ENCODE results near the gene FTCDNL1. TPM values are rescaled to one million over a fixed set of nuclear protein-coding genes. Genes with fewer than 3 reads are reported as not detected.

Gene FTCDNL1
- total RNA-seq, 1 experiment from 2014 or later = 0.99 TPM

DNA sequence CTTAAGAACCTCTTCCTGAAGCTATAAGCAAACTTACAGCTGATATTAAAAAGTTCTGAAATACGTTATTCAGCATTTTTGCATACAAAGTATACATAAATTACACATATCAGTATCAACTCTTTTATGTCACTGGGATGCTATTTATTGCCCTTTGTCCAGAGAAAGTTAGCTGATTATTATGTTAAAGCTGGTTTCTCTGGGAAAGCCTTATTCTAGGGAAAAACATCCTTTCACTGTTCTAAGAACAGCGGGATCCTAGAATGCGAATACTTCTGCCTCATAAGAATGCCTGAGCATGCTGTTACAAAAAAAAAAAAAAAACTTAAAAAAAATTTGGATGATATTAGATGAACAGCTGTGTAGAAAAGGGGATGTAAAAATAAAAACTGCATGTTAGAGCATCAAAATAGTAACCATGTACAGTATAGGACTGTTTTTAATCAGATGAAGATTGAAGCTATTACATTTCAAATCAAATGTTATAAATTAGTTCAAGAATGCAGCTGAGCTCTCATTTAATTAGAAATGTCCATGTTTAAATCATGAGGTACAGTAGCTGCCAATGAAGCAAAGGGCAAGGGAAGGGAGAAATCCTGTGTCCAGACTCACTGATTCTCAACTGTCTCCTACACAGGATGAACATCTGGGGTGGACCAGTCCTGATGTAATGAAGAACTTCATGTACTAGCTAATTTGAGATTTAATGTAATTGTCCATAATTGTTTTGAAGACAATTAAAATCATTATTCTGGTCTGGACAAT, 8.2 kb downstream of the FTCDNL1 start:
- DNase-seq (ENCODE audit: low read depth) = no peak

DNA sequence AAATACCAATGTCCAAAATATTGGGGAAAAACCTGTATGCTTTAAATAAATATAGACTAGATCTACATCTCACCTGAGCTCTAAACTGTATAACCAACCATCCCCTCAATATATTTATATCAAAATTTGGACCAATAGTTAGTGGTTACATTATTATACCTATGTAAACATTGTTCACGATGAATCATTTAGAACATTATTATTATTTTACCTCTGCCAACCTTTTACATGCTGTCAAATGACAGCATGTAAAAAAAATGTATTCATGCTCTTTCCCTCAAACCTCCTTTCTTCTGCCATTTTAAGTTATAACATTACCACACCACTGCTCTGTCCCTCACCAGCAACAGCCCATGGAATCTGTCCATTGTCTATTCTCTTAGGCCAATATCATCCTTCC, 9.6 kb downstream of the FTCDNL1 start:
- no peak for DNase-seq (ENCODE audit: low read depth)

DNA sequence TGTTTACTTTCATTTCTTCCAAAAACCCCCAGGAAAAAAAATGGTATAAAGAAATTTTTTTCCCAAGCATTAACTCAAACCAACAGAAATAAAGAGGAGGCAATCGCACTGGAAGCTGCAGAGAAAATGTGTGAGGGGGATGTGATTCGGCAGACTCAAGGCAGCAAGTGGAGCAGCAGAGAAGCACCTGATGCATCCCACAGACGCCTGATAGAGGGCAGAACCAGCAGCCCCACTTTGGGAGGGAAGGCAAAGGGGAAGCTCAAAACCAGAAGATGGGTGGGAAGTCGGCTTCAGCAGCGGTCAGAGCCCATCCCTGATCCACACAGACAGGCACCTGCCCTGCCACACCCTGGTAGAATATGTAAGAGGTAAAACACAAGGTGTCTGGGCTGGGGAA, 12.6 kb downstream of the FTCDNL1 start:
- no peak for DNase-seq (ENCODE audit: low read depth)

DNA sequence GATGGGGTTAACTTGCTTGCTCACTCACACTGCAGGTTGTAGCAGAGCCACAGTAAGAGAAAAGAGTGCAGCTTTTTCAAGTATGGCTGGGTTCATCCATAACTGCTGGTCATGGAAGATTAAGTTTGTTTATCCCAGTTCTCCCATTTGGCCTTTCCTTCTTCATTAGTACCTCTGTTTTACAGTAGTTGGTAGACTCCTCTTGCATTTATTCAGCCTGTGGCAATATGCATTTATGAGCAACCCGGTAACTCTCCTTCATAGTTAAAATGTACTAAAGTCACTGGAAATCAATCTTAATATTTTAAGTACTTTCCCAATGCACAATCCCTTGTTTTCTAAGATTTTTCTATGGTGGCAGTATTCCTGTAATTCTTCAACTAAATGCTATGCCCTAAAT, 14.0 kb downstream of the FTCDNL1 start:
- no peak for DNase-seq (ENCODE audit: low read depth)

DNA sequence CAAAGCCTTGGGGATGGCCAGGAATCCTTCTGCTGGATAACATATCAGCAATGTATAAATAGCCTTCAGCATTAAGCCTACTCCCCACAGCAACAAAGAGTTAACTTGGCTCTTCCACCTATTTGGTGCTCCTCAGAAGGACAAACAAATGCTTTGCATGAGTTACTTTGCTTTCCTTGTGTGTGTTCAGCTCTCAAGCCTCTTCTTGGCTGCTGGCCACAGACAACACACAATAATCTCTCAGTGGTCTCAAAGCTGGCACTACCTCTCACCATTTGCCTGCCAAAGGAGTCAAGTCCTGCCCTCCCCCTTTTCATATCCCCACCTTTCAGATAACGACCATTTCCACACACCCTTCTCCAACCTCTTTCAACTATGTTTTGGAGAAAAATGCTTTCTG, 17.5 kb downstream of the FTCDNL1 start:
- no peak for DNase-seq (ENCODE audit: low read depth)

DNA sequence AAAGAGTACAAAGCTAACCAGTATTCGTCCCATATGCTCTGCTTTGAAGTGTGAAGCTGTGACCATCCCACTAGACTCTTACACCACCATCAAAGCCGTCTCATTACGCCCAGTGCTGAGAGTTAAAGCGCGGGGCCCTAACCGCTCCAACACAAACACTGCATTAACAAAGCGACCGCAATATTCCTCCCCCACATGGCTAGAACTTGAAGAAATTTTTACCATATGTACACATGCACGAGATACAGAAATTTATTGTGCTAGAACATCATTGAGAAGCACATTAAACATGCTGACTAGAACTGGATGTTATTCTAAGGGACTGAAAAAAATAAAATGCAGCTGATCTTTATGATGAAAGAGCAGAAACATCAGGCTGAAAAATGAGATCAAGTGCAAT, 20.5 kb downstream of the FTCDNL1 start:
- DNase-seq (ENCODE audit: low read depth) = no peak

DNA sequence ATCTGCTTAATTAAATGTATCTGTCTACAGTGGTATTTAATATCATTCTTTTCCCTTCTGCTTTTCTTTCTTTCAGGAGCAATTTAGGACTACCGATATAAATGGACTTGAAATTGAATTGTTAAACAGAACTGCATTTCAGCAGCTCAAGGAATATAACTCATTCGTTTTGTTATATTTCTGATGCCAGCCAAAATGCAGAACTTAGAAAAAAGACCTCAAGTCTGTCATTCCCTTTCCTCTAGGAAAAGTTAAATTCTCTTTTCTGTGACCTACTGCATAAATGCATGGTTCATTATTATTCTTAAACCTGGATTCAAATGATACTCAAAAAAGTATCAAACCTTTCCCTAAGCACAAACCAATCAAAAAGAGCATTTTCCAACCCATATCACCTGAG, 21.4 kb downstream of the FTCDNL1 start:
- DNase-seq (ENCODE audit: low read depth) = no peak

DNA sequence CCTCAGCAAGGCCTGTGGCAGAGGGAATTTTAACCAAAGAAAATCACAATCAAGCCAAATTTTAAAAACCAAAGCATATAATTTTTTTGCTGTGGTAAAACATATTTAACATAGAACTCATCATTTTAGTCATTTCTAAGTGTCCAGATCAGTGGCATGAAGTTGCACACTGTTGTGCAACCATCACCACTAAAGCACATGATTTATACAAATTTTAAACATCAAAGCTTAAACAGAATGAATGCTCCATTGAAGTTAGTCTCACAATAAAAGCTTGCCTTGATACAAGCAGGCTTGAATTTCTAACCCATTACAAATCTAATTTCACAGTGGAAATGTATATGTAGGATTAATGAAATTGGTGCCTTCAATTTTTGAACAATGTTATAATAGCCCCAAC, 31.2 kb downstream of the FTCDNL1 start:
- DNase-seq (ENCODE audit: low read depth) = no peak

DNA sequence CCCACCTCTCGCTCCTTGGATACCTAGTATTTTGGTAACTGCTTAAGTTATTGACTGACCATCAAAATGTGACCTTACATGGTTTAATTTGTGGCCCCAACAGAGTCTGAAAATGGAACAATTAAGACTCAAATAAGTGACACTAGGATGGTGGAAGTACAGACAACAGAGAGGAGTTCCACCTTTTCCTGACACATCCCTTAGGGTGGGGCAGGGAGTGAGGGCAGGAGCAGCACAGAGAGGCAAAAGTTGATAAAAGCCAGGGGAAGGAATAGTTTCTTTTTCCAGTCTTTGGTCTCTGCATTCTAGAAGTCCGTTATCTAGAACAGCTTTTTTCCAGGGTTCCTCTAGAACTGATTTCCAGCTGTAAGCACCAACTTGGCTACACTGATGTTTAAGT, 32.2 kb downstream of the FTCDNL1 start:
- DNase-seq (ENCODE audit: low read depth) = no peak

DNA sequence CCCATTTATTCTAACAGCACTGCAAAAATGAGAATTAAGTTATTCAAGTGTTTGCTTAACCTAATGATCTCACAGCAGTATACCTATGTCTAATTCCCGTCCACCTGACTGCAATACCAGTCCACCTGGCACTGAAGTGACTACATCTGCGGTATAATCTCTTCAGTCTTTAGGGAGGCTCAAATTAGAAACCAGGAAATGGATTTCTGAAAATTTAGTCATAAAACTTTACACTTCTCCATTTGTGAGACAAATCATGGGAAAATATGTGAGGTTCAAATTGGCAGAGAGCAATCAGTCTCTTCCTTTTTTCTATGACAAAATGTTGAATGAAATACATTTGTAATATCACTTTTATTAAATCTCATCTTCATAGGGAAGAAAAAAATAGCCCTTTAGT, 33.0 kb downstream of the FTCDNL1 start:
- no peak for DNase-seq (ENCODE audit: low read depth)

DNA sequence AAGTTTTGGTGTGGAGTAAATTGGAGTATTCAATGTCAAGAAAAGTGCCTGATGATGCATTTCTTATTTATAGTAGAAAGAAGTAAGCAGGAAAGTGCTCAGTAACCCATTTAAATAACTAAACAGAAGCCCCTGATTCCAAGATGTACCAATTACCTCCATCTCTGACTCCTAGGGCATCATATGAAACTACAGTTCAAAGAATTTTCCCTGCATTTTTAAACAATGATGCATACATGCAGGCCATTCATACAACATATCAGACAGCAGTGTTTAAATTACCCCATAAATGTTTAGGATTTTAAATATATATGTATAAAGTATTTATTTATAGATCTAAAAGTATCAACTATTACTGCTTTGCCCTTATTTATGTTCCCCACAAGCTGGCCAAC, 36.2 kb downstream of the FTCDNL1 start:
- DNase-seq (ENCODE audit: low read depth) = no peak

DNA sequence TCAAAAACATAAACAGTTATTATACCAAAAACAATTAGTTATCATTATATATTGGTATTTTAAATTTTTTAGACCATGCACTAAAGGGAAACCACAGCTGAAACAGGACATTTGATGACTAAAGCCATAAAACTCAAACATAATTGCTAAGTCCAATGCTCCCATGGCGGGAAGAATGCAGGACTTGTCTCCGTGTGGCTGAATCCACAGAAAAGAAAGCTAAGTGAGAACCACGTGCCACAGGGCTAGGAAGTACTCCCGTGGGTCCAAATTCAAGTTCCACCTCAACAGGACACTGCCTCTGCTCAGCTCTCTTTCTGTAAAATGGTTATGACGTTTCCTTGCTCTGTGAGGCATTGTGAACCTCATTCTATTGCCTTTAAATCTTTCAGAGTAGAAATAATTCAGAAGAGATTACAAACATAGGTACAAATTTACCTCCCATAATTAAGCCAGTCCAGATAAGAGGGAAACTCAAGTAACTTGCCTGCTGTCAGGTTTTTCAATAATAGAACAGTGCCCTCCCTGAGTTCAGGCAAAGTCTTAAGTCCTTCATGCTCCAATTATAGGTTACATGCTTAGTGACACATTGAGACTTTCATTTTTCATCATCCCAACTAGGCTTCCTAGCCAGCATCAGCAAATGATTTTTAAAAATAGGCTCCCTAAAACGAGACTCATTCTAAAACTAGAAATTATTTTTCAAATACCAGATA, 36.7 kb downstream of the FTCDNL1 start:
- DNase-seq (ENCODE audit: low read depth) = peak; percentile 43

DNA sequence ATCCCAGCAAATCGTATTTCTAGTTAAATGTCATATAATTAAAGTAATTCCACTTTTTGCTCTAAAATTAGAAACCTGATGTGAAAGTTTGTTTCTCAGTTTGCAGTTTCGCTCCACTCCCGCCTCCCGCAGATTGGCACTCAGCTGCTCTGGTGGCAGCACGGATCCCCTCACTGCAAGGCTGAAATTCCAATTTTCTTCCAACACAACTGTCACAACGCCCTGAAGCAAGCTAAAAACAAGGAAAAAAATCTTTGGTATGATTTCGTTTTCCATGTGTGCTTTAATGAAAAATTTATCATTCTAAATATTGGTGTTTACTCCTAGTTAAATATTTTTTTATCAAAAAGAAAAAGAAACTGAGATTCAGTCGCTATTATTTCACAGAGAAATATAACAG, 38.5 kb downstream of the FTCDNL1 start:
- DNase-seq (ENCODE audit: low read depth) = no peak

DNA sequence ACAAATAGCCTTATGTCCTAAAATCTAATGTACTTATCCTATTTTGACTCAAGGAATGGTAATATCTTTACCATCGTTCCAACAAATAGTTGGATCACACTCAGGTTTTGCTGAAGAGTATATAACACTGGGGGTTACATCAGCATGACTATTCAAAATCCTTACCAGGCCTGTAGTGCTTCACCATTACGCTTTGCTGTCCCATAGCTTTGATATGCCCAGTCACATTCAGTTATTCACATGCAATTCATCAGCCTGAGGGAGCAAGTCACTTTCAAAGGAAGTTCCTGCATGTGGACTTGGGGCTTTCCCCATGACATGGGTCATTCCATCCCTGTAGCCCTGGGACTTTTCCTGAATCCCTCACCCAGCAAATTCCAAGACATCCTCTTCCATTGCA, 39.6 kb downstream of the FTCDNL1 start:
- DNase-seq (ENCODE audit: low read depth) = no peak

DNA sequence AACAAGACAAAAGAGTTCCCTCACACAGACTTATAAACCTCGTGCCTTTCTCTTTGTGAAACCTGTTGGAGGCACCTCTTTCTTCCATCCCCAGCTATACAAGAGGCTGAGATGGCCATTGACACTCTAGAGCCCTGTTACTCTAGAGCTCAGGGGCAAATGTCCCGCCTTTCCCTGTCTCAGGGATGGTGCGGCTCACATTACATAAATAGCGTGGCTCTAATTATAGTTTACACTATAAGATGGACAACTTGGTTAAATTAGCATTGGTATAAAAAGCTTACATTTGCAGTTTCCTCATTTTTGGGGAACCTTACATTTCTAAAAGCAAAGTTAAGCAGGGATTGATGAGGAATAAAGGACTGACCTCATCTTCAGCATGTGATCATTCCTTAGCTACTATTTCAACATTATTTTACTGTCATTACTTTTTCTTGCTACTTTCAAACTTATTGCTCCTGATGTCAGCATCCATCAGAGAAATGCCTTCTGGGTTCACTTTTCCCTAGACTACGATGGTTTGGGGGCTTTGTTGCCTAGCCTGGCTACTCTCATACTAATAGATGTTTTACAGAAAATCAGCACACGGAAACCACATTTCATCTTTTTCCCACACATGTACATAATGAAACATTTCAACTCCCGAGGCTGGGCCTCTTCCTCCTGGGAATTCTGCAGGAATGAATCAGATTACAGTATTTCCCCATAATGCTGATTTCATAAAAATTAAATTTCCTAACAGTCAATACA, 40.4 kb downstream of the FTCDNL1 start:
- no peak for DNase-seq (ENCODE audit: low read depth)

DNA sequence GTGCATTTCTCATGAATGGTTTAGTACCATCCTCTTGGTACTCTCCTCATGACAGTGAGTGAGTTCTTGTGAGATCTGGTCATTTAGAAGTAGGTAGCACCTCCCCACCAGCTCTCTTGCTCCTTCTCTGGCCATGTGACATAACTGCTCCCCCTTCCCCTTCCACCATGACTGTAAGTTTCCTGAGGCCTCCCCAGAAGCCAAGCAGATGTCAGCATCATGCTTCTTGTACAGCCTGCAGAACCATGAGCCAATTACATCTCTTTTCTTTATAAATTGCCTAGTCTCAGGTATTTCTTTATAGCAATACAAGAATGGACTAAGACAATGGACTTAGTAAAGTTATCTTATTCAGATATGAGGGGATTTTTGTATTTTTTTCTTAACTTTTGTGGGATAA, 43.0 kb downstream of the FTCDNL1 start:
- no peak for DNase-seq (ENCODE audit: low read depth)

DNA sequence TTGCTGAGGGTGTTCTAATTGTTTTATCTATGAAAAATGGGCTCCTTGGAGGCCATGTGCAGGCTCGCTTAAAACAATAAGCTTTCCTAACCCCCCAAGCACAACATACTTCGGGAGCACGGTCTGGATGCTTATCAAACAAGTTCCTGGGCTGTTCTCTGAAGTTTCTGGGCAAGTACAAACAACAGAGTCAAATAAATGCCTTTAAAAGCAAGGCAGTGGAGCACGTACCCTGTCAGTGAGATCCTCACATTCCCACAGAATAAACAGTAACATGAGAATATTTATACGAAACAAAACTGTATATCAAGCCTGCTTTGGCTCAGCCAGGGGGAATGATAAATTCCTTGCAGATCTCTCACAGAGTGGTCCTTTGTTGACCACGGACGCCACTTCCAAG, 44.8 kb downstream of the FTCDNL1 start:
- peak; percentile 16 for DNase-seq (ENCODE audit: low read depth)

DNA sequence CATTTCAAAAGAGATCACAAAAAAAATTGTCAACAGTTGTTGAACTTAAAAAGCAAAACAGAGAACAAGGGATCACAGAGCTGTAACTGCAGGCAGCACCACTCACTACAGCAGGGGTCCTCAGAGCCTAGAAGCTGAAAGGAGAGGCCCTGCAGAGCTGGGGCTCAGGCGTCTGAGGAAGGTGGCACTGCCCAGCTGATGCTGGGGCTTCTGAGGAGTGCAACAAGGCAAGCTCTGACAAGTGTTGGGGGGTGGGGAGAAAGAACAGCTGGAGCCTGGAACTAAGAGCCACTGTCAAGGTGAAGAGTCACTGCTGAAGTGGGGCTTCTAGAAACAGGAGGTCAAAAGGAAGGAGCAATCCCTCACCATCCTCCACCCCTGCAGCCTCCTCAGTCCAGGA, 46.2 kb downstream of the FTCDNL1 start:
- no peak for DNase-seq (ENCODE audit: low read depth)

DNA sequence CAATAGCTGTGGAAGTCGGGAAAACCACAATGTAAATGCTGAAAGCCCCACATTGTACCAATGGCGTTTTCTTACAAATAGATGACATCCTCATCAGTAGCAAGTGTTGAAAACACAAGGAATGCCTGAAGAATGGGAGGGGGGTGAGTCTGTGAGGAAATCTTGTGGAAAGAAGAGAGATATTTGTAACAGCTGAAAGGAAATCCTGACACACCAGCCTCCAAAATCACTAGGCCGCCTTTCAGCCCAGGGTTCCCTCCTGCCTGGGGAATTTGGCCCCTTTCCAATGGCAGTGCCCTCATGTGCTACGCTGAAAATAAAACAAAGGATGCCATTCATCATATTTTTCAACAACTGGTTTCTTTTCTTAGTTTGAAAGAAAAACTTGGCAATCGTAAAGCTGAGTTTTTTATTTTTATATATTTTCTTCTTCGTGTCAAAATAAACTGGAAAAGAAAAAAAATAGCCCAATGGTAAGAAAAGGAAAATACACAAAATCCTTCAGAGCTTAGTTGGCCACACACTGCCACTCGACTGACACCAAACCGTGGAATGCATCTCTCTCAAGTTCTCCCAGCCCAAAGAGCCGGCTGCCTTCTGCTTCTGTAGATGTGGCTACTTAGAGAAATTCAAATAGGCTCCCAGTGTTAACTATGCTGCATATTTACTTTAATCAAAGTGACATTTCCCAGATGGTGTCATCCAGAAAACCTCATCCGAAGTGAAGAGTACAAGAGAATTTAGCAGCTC, 52.0 kb downstream of the FTCDNL1 start:
- DNase-seq (ENCODE audit: low read depth) = peak; percentile 19

DNA sequence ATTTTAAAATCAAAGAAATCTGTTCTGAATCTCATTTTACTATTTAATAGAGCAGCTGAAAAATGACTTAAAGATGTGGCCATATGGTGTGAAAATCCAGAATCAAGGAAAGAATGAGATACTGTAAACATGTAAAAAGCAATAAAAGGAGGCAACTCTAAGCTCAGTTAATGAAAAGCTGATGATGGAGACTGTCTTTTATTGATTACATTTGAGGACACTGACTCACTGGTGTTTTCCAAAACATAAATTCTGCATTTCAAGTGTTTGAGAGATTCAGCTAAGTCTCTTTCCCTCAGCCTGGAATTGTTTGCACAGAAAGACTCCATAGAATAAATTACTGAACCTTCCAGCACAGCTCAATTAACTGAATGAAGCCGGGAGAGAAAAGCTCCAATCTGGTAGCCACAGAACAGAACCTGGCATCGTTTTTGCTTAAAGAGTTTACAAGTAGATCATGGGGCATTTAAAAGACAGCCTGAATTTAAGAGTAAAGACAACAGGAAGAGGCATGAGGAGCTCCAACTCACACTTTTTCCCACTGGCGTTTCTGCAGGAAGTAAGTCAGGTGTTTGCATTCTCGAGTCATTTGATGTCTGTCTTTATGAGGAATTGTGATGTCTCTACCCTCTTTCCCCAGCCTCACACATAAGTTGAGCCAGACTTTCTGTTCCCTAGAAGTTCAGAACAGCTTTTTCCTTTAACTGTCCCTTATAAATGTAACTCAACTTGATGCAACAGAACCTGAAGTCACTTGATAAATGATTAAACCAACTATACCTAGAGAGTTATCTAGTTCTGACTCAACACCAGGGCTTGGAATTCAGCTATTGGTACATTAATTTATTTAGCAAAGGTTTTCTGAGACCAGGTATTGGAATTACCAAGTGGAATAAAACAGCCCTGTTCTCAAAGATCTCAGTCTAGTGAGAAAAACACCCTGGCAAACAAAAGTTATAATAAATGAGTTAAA, 53.3 kb downstream of the FTCDNL1 start:
- no peak for DNase-seq (ENCODE audit: low read depth)

DNA sequence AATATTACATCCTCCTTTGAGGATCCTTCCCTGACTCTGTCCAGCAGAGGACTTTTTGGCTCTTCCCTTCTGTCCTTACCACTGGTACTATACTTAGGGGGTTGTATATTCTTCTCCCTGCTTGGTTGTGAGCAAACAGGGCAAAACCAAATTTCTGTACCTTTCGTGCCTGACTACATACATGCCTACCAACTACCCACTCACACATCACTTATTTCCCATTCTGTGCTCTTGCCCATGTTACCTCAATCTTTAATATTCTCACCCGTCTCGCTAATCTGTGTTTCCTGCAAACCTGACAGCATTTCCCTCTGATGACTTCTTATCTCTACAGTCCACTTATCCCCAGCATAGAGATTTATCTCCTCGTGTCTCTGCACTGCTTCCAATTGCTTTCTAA, 58.6 kb downstream of the FTCDNL1 start:
- no peak for DNase-seq (ENCODE audit: low read depth)
